22Rv1 (cell line): ENCODE measurements around the gene OGDH.

ENCODE experiments used
- H3K27ac ChIP-seq: fragments of 450-650 bp; 2 replicates; pipeline ENCODE4 v1.5.1; 2017
- CTCF ChIP-seq: fragments of 450-650 bp; IDR thresholded peaks from 2 replicates; pipeline ENCODE4 v1.5.1; 2017; ENCODE audit warnings: mild to moderate bottlenecking
- ZFX ChIP-seq: fragments of 450-650 bp; IDR thresholded peaks from 2 replicates; pipeline ENCODE4 v1.6.1; 2017; ENCODE audit warnings: antibody characterized with exemption, borderline replicate concordance

Gene OGDH

GRCh38 chr7:44636926-44637325 is 30.5 kb downstream of the OGDH start:
- H3K27ac ChIP-seq = no peak overlapping the region
- no peak for TF ChIP-seq ZFX
- no peak for TF ChIP-seq CTCF

GRCh38 chr7:44637788-44638594 is 31.6 kb downstream of the OGDH start:
- peak overlapping the region; percentile 48 for H3K27ac ChIP-seq
- no peak for TF ChIP-seq CTCF
- TF ChIP-seq ZFX = no peak

GRCh38 chr7:44638611-44639557 is 32.5 kb downstream of the OGDH start:
- peak overlapping the region; percentile 48 for H3K27ac ChIP-seq
- TF ChIP-seq CTCF (no peak), ZFX (no peak)

- H3K27ac ChIP-seq = peak overlapping the region; percentile 48; the same call in 1 of the 2 replicates
- TF ChIP-seq CTCF (no peak), ZFX (no peak)
Measured at GRCh38 chr7:44639671-44640321, 33.4 kb downstream of the OGDH start.

GRCh38 chr7:44643206-44643605 is 36.8 kb downstream of the OGDH start:
- TF ChIP-seq ZFX (no peak), CTCF (no peak)
- no peak overlapping the region for H3K27ac ChIP-seq

GRCh38 chr7:44645254-44645653 is 38.8 kb downstream of the OGDH start:
- TF ChIP-seq ZFX (no peak), CTCF (no peak)
- no peak overlapping the region for H3K27ac ChIP-seq
